Naive thymus-derived CD4-positive, alpha-beta T cell (primary cell): ENCODE data around the gene KLRC4. TPM values are rescaled to one million over a fixed set of nuclear protein-coding genes. Genes with fewer than 3 reads are reported as not detected.
"Not testable (repeated sequence)": the region's sequence is repeated elsewhere in the genome, so short reads cannot be mapped to it uniquely, and the experiment has no call there.

Experiments used
- ATAC-seq: fragments of 150-1000 bp; cut with Tn5 transposase; 2 replicates; pipeline ENCODE4 v1.10.0; 2021; ENCODE audit warnings: mild to moderate bottlenecking, moderate library complexity
- CTCF ChIA-PET: fragments of 350-600 bp; sonication (Branson Sonifier 250); formaldehyde crosslinking; loops from one replicate; lab custom pipeline; 2021; ENCODE audit warnings: antibody characterized with exemption; lab: Charles Lee
- POLR2A ChIA-PET: fragments of 350-600 bp; sonication (Branson Sonifier 250); formaldehyde crosslinking; loops from one replicate; lab custom pipeline; 2021; ENCODE audit warnings: antibody characterized with exemption, inconsistent platforms; lab: Charles Lee
- DNase-seq, 9 donors: peaks; one replicate each; pipeline versions ENCODE4 v3.0.0 to v3.0.0-alpha.2; 2020 to 2022; ENCODE audit warnings: mixed read lengths in 1 of 9
- H3K27ac ChIP-seq: one replicate; pipeline ENCODE4 v1.7.0; 2013; ENCODE audit warnings: mild to moderate bottlenecking, low read depth, low read length, moderate library complexity
- H3K27me3 ChIP-seq, 2 donors: one replicate each; pipeline ENCODE4 v1.7.0; 2013; ENCODE audit warnings: low read length in 2 of 2, mild to moderate bottlenecking in 2 of 2, moderate library complexity in 2 of 2; ENCODE audit not compliant: control insufficient read depth in 2 of 2, insufficient read depth in 2 of 2
- H3K36me3 ChIP-seq, 3 experiments: 1 replicate in 2 of 3; 2 replicates in 1 of 3; pipeline ENCODE4 v1.7.0; 2013; ENCODE audit warnings: low read length in 3 of 3, mild to moderate bottlenecking in 3 of 3, moderate library complexity in 1 of 3; ENCODE audit not compliant: insufficient read depth in 3 of 3, control insufficient read depth in 2 of 3
- H3K4me1 ChIP-seq, 2 donors: one replicate each; pipeline ENCODE4 v1.7.0; 2013; ENCODE audit warnings: low read length in 2 of 2, mild to moderate bottlenecking in 2 of 2, moderate library complexity in 1 of 2; ENCODE audit not compliant: control insufficient read depth in 2 of 2, insufficient read depth in 2 of 2
- H3K4me3 ChIP-seq: 2 replicates; pipeline ENCODE4 v1.7.0; 2013; ENCODE audit warnings: mild to moderate bottlenecking, low read length
- H3K9me3 ChIP-seq, 3 experiments: 1 replicate in 2 of 3; 2 replicates in 1 of 3; pipeline ENCODE4 v1.7.0; 2013; ENCODE audit warnings: low read length in 3 of 3; ENCODE audit not compliant: control insufficient read depth in 2 of 3
- H3K27ac Mint-ChIP-seq, 9 donors: one replicate each; pipeline ENCODE4 v1.8.0; 2020 to 2022; ENCODE audit warnings: mixed read lengths in 9 of 9, mild to moderate bottlenecking in 8 of 9, moderate library complexity in 5 of 9, inconsistent platforms in 2 of 9
- H3K27me3 Mint-ChIP-seq, 5 donors: one replicate each; pipeline ENCODE4 v1.8.0; 2021 to 2022; ENCODE audit warnings: mixed read lengths in 5 of 5, mild to moderate bottlenecking in 1 of 5
- H3K36me3 Mint-ChIP-seq, 5 donors: one replicate each; pipeline ENCODE4 v1.8.0; 2020 to 2022; ENCODE audit warnings: mixed read lengths in 5 of 5, mild to moderate bottlenecking in 3 of 5, inconsistent platforms in 1 of 5
- H3K4me1 Mint-ChIP-seq, 7 donors: one replicate each; pipeline ENCODE4 v1.8.0; 2020 to 2022; ENCODE audit warnings: mixed read lengths in 7 of 7, mild to moderate bottlenecking in 3 of 7, inconsistent platforms in 1 of 7
- H3K4me3 Mint-ChIP-seq, 10 donors: one replicate each; pipeline ENCODE4 v1.8.0; 2020 to 2022; ENCODE audit warnings: mild to moderate bottlenecking in 10 of 10, mixed read lengths in 10 of 10, moderate library complexity in 6 of 10, inconsistent platforms in 2 of 10
- H3K9me3 Mint-ChIP-seq, 11 donors: one replicate each; pipeline ENCODE4 v1.8.0; 2020 to 2022; ENCODE audit warnings: mixed read lengths in 11 of 11, mild to moderate bottlenecking in 4 of 11, inconsistent platforms in 1 of 11, moderate library complexity in 1 of 11
- intact Hi-C, 2 donors: fragments of 100-400 bp; cut with micrococcal nuclease; formaldehyde crosslinking; loops; one replicate each; pipeline ENCODE4 v1.15.1; 2023
- polyA plus RNA-seq, 2 donors: library from polyadenylated mRNA; unstranded; fragments of 300-500 nt; fragmentation: Illumina TruSeq; gene quantifications; one replicate each; pipeline ENCODE4 v1.2.3, GENCODE V29; 2021
- total RNA-seq, 6 experiments: library from RNA in 5 of 6; stranded (reverse) in 5 of 6; gene quantifications; 1 replicate in 5 of 6; 2 replicates in 1 of 6; pipeline ENCODE4 v1.2.3 and lab custom pipeline; 2021 to 2026

The KLRC4 gene
- total and polyA plus RNA-seq, 7 experiments from 2014 or later = 0.69 to 11.8 TPM; not detected in 5

DNA sequence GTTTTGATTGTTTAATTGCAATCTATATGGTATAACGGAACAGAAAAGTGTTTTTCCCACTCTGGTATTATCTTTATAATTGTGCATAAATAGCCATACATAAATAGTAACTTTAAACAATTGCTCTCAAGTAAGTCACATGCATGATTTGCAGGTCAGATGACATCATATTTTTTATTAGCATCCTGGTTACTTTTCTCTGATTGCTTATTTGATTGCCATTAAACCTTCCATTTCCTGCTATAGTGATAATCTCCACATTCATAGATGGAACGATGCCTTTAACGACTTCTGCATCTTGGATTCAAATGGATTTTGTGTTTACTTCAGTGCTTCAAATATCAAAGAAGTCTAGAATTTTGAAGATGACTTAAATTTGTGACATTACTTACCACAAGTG lies 16.3 kb downstream of the KLRC4 start:
- H3K36me3 Mint-ChIP-seq = no peaks in the 10 kb centered on the region
- peaks cover 0 to 2% (median 0%) of the 10 kb centered on the region in 11 donors for H3K9me3 Mint-ChIP-seq
- Histone ChIP-seq H3K4me1 (peaks cover 0 to 57% of the 10 kb centered on the region in 2 donors), H3K27me3 (no peaks in the 10 kb centered on the region), H3K27ac (no peak overlapping the region), H3K9me3 (no peaks in the 10 kb centered on the region), H3K36me3 (no peaks in the 10 kb centered on the region), H3K4me3 (no peak overlapping the region)
- ChIA-PET POLR2A (no interaction called here), CTCF (no interaction called here)
- intact Hi-C loops = no loop called here
- H3K4me1 Mint-ChIP-seq = peaks cover 0 to 31% (median 6%) of the 10 kb centered on the region in 7 donors
- DNase-seq (no peak), ATAC-seq (no peak)
- H3K27ac Mint-ChIP-seq = no peak overlapping the region
- H3K4me3 Mint-ChIP-seq = no peak overlapping the region
- H3K27me3 Mint-ChIP-seq = peaks cover 7 to 35% (median 9%) of the 10 kb centered on the region in 5 donors

DNA sequence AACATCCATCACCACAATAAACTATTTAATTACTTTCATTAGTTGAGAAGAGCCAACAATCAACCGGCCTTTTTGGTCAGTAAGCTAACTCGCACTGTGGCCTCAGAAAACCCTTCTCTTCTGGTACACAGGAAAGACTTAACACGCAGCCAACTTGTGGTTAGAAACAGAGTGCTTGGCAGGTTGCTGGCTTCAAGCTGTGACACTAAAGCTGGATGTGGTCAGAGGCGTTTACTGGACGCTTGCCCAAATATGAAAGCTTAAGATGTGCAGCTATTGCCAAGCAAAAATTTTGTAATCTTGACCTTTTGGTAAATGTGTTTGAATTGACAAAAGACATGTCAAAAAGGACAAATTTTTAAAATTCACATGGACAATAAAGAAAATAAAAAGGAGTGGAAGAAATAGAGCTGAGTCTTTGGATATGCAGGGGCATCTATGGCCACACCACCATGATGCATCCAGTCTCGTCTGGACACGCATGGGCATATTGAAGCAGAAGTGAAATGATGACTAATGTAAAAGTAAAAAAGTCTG lies 17.1 kb downstream of the KLRC4 start:
- intact Hi-C loops = no loop called here
- POLR2A ChIA-PET = no interaction called here

DNA sequence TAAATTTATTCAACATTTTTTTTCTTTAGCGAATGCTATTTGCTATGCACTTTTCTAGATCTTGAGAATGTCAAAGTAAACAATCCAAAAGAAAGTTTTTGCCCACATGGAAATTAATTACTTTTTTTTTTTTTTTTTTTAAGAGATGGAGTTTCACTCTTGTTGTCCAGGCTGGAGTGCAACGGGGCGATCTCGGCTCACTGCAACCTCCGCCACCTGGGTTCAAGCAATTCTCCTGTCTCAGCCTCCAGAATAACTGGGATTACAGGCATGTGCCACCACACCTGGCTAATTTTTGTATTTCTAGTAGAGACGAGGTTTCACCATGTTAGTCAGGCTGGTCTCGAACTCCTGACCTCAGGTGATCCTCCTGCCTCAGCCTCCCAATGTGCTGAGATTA lies 18.6 kb downstream of the KLRC4 start:
- DNase-seq, H3K36me3 Mint-ChIP-seq, H3K4me3 Mint-ChIP-seq, H3K36me3 ChIP-seq, ATAC-seq, H3K27ac ChIP-seq, H3K27ac Mint-ChIP-seq, POLR2A ChIA-PET, H3K27me3 ChIP-seq, H3K9me3 ChIP-seq, H3K4me3 ChIP-seq, H3K9me3 Mint-ChIP-seq, intact Hi-C loops: not testable (repeated sequence)
- H3K4me1 Mint-ChIP-seq = peaks cover 0 to 27% (median 6%) of the 10 kb centered on the region in 7 donors
- H3K27me3 Mint-ChIP-seq = peaks cover 3 to 35% (median 9%) of the 10 kb centered on the region in 5 donors
- CTCF ChIA-PET = interaction anchor here (1.0 kb wide), 1 partner anchor 155 kb away, joined by 3 read pairs; no protein-coding TSS in a partner anchor
- peaks cover 0 to 46% of the 10 kb centered on the region in 2 donors for H3K4me1 ChIP-seq

More for the DNA sequence above, 17.1 kb downstream of the KLRC4 start:
- H3K4me3 ChIP-seq = no peak overlapping the region
- peak; percentile 62 for ATAC-seq
- CTCF ChIA-PET = no interaction called here
- Mint-ChIP-seq H3K4me3 (peak overlapping the region in 1 of 10 donors; percentile 59), H3K27me3 (peaks cover 3 to 35% (median 9%) of the 10 kb centered on the region in 5 donors), H3K4me1 (peaks cover 0 to 27% (median 6%) of the 10 kb centered on the region in 7 donors), H3K27ac (no peak overlapping the region), H3K9me3 (no peaks in the 10 kb centered on the region), H3K36me3 (no peaks in the 10 kb centered on the region)
- H3K27me3 ChIP-seq = no peaks in the 10 kb centered on the region
- peaks cover 0 to 49% of the 10 kb centered on the region in 2 donors for H3K4me1 ChIP-seq
- H3K36me3 ChIP-seq = no peaks in the 10 kb centered on the region
- DNase-seq = no peak
- no peak overlapping the region for H3K27ac ChIP-seq
- no peaks in the 10 kb centered on the region for H3K9me3 ChIP-seq

DNA sequence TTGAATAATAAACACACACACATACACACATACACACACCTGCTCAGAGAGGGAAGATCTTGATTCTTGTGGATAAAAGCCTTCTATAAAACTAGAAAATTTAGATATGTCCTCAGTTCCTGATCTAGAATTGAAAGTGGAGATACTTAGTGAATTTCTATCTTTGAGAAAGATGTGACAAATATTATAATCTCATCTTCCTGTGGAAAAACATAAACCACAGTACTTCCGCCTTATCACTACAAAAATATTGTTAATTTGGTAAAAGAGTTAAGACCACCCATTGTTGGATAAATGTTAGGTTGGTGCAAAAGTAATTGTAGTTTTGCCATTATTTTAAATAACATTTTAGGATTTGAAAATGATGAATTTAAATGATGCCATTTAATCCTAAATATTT lies 19.7 kb downstream of the KLRC4 start, which contains the start of gene KLRK1:
Gene KLRK1 (minus strand): TSS at position 138 of the 400 bp plus-strand sequence. CDS start 1,231 bp downstream, outside the sequence.
- no peak for ATAC-seq
- peak within 1 kb of the TSS in 2 of 10 donors; percentile 3 to 78 for H3K4me3 Mint-ChIP-seq
- H3K4me1 Mint-ChIP-seq = peaks cover 0 to 17% (median 6%) of the 10 kb centered on the region in 7 donors
- Histone ChIP-seq H3K36me3 (peaks cover 0 to 6% (median 0%) of the 10 kb centered on the region in 3 experiments), H3K4me1 (peaks cover 0 to 44% of the 10 kb centered on the region in 2 donors), H3K27ac (no peak within 1 kb of the TSS), H3K4me3 (peak within 1 kb of the TSS; percentile 34), H3K27me3 (no peaks in the 10 kb centered on the region), H3K9me3 (no peaks in the 10 kb centered on the region)
- ChIA-PET CTCF (no interaction called here), POLR2A (no interaction called here)
- H3K36me3 Mint-ChIP-seq = no peaks in the 10 kb centered on the region
- peaks cover 8 to 34% (median 9%) of the 10 kb centered on the region in 5 donors for H3K27me3 Mint-ChIP-seq
- H3K9me3 Mint-ChIP-seq = no peaks in the 10 kb centered on the region
- H3K27ac Mint-ChIP-seq = peak within 1 kb of the TSS in 1 of 9 donors; percentile 7
- DNase-seq = no peak
- intact Hi-C loops = no loop called here

DNA sequence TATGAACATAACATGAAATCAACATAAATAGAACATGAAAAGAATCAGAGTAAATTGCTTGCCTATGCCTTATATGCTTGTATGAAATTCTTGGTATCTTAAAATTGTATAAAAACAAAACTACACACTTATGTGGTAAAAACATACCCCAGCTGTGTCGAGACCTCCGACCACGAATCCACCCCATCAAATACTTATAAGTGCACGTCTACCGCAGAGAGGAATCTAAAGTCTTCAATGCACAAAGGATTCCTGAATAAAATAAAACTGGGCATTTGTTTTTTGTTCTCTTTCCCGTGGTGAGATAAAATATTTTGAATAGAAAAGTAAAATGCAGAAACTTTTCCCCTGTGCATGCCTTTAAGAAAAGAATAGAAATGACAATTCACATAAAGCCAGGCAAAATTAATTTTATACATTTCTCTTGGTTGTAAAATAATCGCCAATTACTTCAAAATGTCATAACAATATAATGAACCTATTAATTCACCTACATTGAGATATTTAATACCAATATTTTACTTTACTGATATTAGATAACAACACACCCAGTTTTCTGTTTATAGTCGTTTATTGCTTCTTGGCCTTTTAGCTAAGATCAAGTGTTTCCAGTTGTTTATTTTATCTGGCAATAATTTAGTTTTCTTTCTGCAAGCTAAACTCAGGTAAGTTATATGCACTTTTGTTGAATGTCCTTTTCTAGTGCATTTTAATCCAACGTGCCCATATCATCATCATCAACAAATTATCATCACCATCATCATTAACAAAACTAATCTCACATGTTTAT lies 20.7 kb downstream of the KLRC4 start:
- Histone ChIP-seq H3K4me1 (peaks cover 0 to 33% of the 10 kb centered on the region in 2 donors), H3K4me3 (peak overlapping the region; percentile 34), H3K27me3 (no peaks in the 10 kb centered on the region), H3K9me3 (no peaks in the 10 kb centered on the region), H3K27ac (no peak overlapping the region), H3K36me3 (peaks cover 0 to 6% (median 0%) of the 10 kb centered on the region in 3 experiments)
- Mint-ChIP-seq H3K4me1 (peaks cover 0 to 13% (median 6%) of the 10 kb centered on the region in 7 donors), H3K27ac (peak overlapping the region in 1 of 9 donors; percentile 7), H3K4me3 (peak overlapping the region in 2 of 10 donors; percentile 3 to 78), H3K36me3 (no peaks in the 10 kb centered on the region), H3K27me3 (peaks cover 8 to 37% (median 15%) of the 10 kb centered on the region in 5 donors), H3K9me3 (no peaks in the 10 kb centered on the region)
- ATAC-seq (no peak), DNase-seq (no peak)
- intact Hi-C loops = no loop called here
- POLR2A ChIA-PET = no interaction called here
- CTCF ChIA-PET = no interaction called here

DNA sequence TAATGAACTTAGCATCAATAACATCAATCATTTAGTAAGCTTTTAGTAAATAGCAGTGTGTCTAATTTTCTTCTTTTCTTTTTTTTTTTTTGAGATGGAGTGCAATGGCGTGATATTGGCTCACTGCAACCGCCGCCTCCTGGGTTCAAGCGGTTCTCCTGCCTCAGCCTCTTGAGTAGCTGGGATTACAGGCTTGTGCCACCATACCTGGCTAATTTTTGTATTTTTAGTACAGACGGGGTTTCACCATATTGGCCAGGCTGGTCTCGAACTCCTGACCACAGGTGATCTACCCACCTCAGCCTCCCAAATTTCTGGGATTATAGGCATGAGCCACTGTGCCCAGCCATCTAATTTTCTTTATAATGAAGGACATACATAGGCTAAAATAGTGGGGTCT lies 22.1 kb downstream of the KLRC4 start:
- intact Hi-C loops, H3K27me3 ChIP-seq, H3K27ac Mint-ChIP-seq, DNase-seq, H3K27ac ChIP-seq, POLR2A ChIA-PET, H3K9me3 ChIP-seq, H3K36me3 Mint-ChIP-seq, H3K36me3 ChIP-seq, ATAC-seq, H3K9me3 Mint-ChIP-seq: not testable (repeated sequence)
- CTCF ChIA-PET = interaction anchor here (0.6 kb wide), 2 partner anchors 20 to 1430 kb away, joined by 3 to 4 read pairs; no protein-coding TSS in a partner anchor
- Mint-ChIP-seq H3K27me3 (peaks cover 8 to 32% (median 16%) of the 10 kb centered on the region in 5 donors), H3K4me3 (peak overlapping the region in 1 of 10 donors; percentile 43), H3K4me1 (peaks cover 0 to 11% (median 6%) of the 10 kb centered on the region in 7 donors)
- Histone ChIP-seq H3K4me3 (peak overlapping the region; percentile 25), H3K4me1 (peaks cover 0 to 20% of the 10 kb centered on the region in 2 donors)
